Trophoblast cell (in vitro differentiated cells and primary cell): ENCODE results near the gene GGCX. TPM values are rescaled to one million over a fixed set of nuclear protein-coding genes. Genes with fewer than 3 reads are reported as not detected.

Source experiments
- DNase-seq, 2 donors: peaks; one replicate each; pipeline ENCODE4 v3.0.0-alpha.2; 2016
- H2AFZ ChIP-seq: 2 replicates; pipeline ENCODE4 v1.6.1; 2013; ENCODE audit warnings: low read length, moderate library complexity, mild to moderate bottlenecking; ENCODE audit not compliant: insufficient read depth, poor library complexity
- H2AK5ac ChIP-seq: 2 replicates; pipeline ENCODE4 v1.6.1; 2013; ENCODE audit warnings: mild to moderate bottlenecking, low read length
- H2BK120ac ChIP-seq: 2 replicates; pipeline ENCODE4 v1.6.1; 2013; ENCODE audit warnings: low read length, mild to moderate bottlenecking, moderate library complexity; ENCODE audit not compliant: insufficient read depth, poor library complexity
- H2BK12ac ChIP-seq: 2 replicates; pipeline ENCODE4 v1.6.1; 2013; ENCODE audit warnings: mild to moderate bottlenecking, low read length, moderate library complexity
- H2BK5ac ChIP-seq: 2 replicates; pipeline ENCODE4 v1.6.1; 2013; ENCODE audit warnings: low read length, low read depth, moderate library complexity, mild to moderate bottlenecking; ENCODE audit not compliant: poor library complexity
- H3K14ac ChIP-seq: 2 replicates; pipeline ENCODE4 v1.6.1; 2013; ENCODE audit warnings: mild to moderate bottlenecking, low read length
- H3K18ac ChIP-seq: 2 replicates; pipeline ENCODE4 v1.6.1; 2013; ENCODE audit warnings: mild to moderate bottlenecking, low read length
- H3K23ac ChIP-seq: 2 replicates; pipeline ENCODE4 v1.6.1; 2013; ENCODE audit warnings: low read length
- H3K27ac ChIP-seq: 2 replicates; pipeline ENCODE4 v1.5.1; 2013; ENCODE audit warnings: low read depth, mild to moderate bottlenecking, inconsistent platforms, low read length, moderate library complexity
- H3K27me3 ChIP-seq: 2 replicates; pipeline ENCODE4 v1.6.1; 2013; ENCODE audit warnings: inconsistent platforms, mild to moderate bottlenecking, low read length, moderate library complexity; ENCODE audit not compliant: insufficient read depth
- H3K36me3 ChIP-seq, 2 experiments: 1 replicate in 1 of 2; 2 replicates in 1 of 2; pipeline ENCODE4 v1.6.1; 2013; ENCODE audit warnings: low read length in 2 of 2, mild to moderate bottlenecking in 2 of 2, moderate library complexity in 1 of 2; ENCODE audit not compliant: insufficient read depth in 2 of 2, control insufficient read depth in 1 of 2
- H3K4ac ChIP-seq: 2 replicates; pipeline ENCODE4 v1.6.1; 2013; ENCODE audit warnings: low read depth, mild to moderate bottlenecking, low read length, moderate library complexity
- H3K4me1 ChIP-seq, 2 experiments: 1 replicate in 1 of 2; 2 replicates in 1 of 2; pipeline ENCODE4 v1.6.1; 2013; ENCODE audit warnings: low read length in 2 of 2, mild to moderate bottlenecking in 2 of 2, moderate library complexity in 1 of 2; ENCODE audit not compliant: insufficient read depth in 2 of 2, control insufficient read depth in 1 of 2
- H3K4me2 ChIP-seq: 2 replicates; pipeline ENCODE4 v1.6.1; 2013; ENCODE audit warnings: inconsistent platforms, mild to moderate bottlenecking, low read length, moderate library complexity
- H3K4me3 ChIP-seq: 2 replicates; pipeline ENCODE4 v1.5.1; 2013; ENCODE audit warnings: mild to moderate bottlenecking, low read depth, low read length, inconsistent platforms
- H3K79me1 ChIP-seq: one replicate; pipeline ENCODE4 v1.6.1; 2013; ENCODE audit warnings: low read length
- H3K79me2 ChIP-seq: 2 replicates; pipeline ENCODE4 v1.6.1; 2013; ENCODE audit warnings: low read length, mild to moderate bottlenecking; ENCODE audit not compliant: control insufficient read depth, insufficient read depth, poor library complexity
- H3K9ac ChIP-seq: 2 replicates; pipeline ENCODE4 v1.6.1; 2013; ENCODE audit warnings: mild to moderate bottlenecking, low read length
- H3K9me3 ChIP-seq: 2 replicates; pipeline ENCODE4 v1.6.1; 2013; ENCODE audit warnings: low read depth, mild to moderate bottlenecking, control low read depth, inconsistent platforms, low read length; ENCODE audit not compliant: insufficient read depth
- H4K12ac ChIP-seq: 2 replicates; pipeline ENCODE4 v1.6.1; 2013; ENCODE audit warnings: low read depth, mild to moderate bottlenecking, low read length, moderate library complexity
- H4K8ac ChIP-seq: 2 replicates; pipeline ENCODE4 v1.6.1; 2013; ENCODE audit warnings: low read depth, mild to moderate bottlenecking, low read length, moderate library complexity
- H4K91ac ChIP-seq: one replicate; pipeline ENCODE4 v1.6.1; 2013; ENCODE audit warnings: low read depth, mild to moderate bottlenecking, low read length, moderate library complexity
- WGBS: extraction: QIAGEN DNeasy Blood & Tissue Kit; methylation state at CpG from one replicate; pipeline ENCODE4 v1.1.7; 2013; ENCODE audit warnings: missing lambda C conversion rate; ENCODE audit not compliant: insufficient read length, insufficient coverage; ENCODE audit errors: extremely low coverage; 5-methylcytosine and 5-hydroxymethylcytosine counted together
- polyA plus RNA-seq: library from polyadenylated mRNA; stranded (reverse); fragments of 200-250 nt; gene quantifications from 2 replicates; pipeline ENCODE4 v1.2.3, GENCODE V29; 2013

The GGCX gene
- polyA plus RNA-seq, result 34.3 and 35.8 TPM in 2 replicates

GRCh38 chr2:85561280-85562212, at the start of gene GGCX:
Gene GGCX (minus strand): TSS chr2:85561493. CDS start chr2:85561428, 65 bp downstream.
- peaks cover 5% of the 10 kb centered on the region for H3K79me1 ChIP-seq
- peak within 1 kb of the TSS; percentile 38 for H3K4ac ChIP-seq
- WGBS, result no CpG with 5 or more reads among the region's 64 CpGs

DNA sequence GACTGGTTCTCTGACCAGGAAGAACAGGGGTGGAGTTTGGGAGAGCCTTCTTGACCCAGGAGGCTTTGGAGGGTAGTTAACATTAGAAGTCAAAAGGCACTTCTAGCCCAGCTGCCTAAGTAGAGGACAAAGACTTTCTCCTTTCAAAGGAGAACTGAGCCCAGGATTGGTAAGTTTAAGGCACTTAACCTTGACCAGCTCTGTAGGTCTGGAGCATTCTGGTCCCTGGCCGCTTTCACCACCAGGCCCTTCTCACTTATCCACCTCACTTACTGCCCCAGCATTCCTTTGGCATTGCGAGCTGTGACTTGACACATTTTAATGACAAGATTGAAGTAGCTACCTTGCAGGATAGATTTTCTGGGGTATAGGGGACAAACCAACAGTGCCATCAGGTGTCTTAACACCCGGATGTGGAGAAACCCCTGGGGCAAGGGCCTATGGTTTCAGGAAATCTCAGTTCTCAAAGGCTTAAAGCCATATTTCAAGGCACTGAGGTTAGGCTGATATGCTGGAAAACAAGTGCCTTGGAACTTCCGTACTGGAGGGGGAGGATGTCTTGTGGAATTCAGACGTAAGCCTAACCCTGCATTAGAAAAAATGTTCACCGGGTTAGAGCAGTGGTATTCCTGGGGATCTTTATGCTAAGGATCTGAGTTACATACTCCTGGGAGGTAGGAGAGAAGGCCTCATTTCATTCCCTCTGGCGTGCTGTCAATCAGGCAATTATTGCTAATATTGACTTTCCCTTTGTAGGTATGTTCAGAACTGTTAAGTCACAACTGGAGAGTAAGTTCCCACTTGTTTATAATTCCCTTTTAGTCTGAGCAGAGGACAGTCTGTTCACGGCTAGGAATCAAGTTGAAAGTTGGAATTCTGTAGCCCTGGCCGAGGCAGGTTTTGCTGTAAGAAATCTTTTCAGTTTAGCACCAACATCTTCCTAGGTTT, 46.2 kb upstream of the GGCX start:
- WGBS, result no CpG with 5 or more reads among the region's 9 CpGs

More at GRCh38 chr2:85561280-85562212, at the start of gene GGCX:
- H3K27me3 ChIP-seq, result no peaks in the 10 kb centered on the region
- H2BK12ac ChIP-seq, result no peak within 1 kb of the TSS
- H2AFZ ChIP-seq, result peak within 1 kb of the TSS; percentile 68
- peak within 1 kb of the TSS; percentile 50 for H2BK5ac ChIP-seq
- peak within 1 kb of the TSS; percentile 13 for H2AK5ac ChIP-seq
- H3K79me2 ChIP-seq, result peaks cover 6% of the 10 kb centered on the region
- no peaks in the 10 kb centered on the region for H3K4me1 ChIP-seq
- peak within 1 kb of the TSS; percentile 89 for H3K4me3 ChIP-seq
- peak within 1 kb of the TSS; percentile 37 for H3K27ac ChIP-seq
- H3K9ac ChIP-seq, result peak within 1 kb of the TSS; percentile 95
- H3K9me3 ChIP-seq, result no peaks in the 10 kb centered on the region
- peak within 1 kb of the TSS; percentile 50 for H3K18ac ChIP-seq
- DNase-seq, result peak; percentile 96 to 98
- H3K23ac ChIP-seq, result no peak within 1 kb of the TSS
- H3K36me3 ChIP-seq, result peaks cover 5 to 10% of the 10 kb centered on the region in 2 experiments
- H4K91ac ChIP-seq, result peak within 1 kb of the TSS; percentile 71
- H4K12ac ChIP-seq, result peak within 1 kb of the TSS; percentile 80
- peak within 1 kb of the TSS; percentile 68 for H2BK120ac ChIP-seq
- peak within 1 kb of the TSS; percentile 97 for H3K4me2 ChIP-seq
- peak within 1 kb of the TSS; percentile 59 for H3K14ac ChIP-seq
- H4K8ac ChIP-seq, result peak within 1 kb of the TSS; percentile 95

GRCh38 chr2:85606116-85606455, 44.8 kb upstream of the GGCX start:
- peaks cover 8% of the 10 kb centered on the region for H3K79me1 ChIP-seq
- H3K27me3 ChIP-seq, result no peaks in the 10 kb centered on the region
- no peak overlapping the region for H3K14ac ChIP-seq
- peaks cover 14 to 20% of the 10 kb centered on the region in 2 experiments for H3K36me3 ChIP-seq
- no peak overlapping the region for H2BK5ac ChIP-seq
- no peak overlapping the region for H3K18ac ChIP-seq
- no peak overlapping the region for H3K4ac ChIP-seq
- H3K4me1 ChIP-seq, result peaks cover 5 to 19% of the 10 kb centered on the region in 2 experiments
- no peak overlapping the region for H3K27ac ChIP-seq
- WGBS, result no CpG with 5 or more reads among the region's 7 CpGs
- no peak overlapping the region for H2AFZ ChIP-seq
- no peak for DNase-seq
- no peak overlapping the region for H4K91ac ChIP-seq
- no peak overlapping the region for H2BK120ac ChIP-seq
- H4K12ac ChIP-seq, result no peak overlapping the region
- peaks cover 6% of the 10 kb centered on the region for H3K79me2 ChIP-seq
- no peak overlapping the region for H3K23ac ChIP-seq
- H2BK12ac ChIP-seq, result no peak overlapping the region
- H3K4me3 ChIP-seq, result no peak overlapping the region
- H3K9ac ChIP-seq, result no peak overlapping the region
- H4K8ac ChIP-seq, result no peak overlapping the region
- H3K9me3 ChIP-seq, result peaks cover 1% of the 10 kb centered on the region
- H2AK5ac ChIP-seq, result no peak overlapping the region
- H3K4me2 ChIP-seq, result no peak overlapping the region

More for the DNA sequence above, 46.2 kb upstream of the GGCX start:
- H3K4me3 ChIP-seq, result no peak overlapping the region
- H2BK5ac ChIP-seq, result no peak overlapping the region
- no peaks in the 10 kb centered on the region for H3K27me3 ChIP-seq
- no peak overlapping the region for H4K12ac ChIP-seq
- peaks cover 1% of the 10 kb centered on the region for H3K9me3 ChIP-seq
- H3K18ac ChIP-seq, result no peak overlapping the region
- H2BK12ac ChIP-seq, result no peak overlapping the region
- H3K36me3 ChIP-seq, result peaks cover 14 to 20% of the 10 kb centered on the region in 2 experiments
- H3K4me1 ChIP-seq, result peaks cover 0 to 12% of the 10 kb centered on the region in 2 experiments
- H2BK120ac ChIP-seq, result no peak overlapping the region
- H4K8ac ChIP-seq, result no peak overlapping the region
- H3K79me2 ChIP-seq, result peaks cover 8% of the 10 kb centered on the region
- no peak overlapping the region for H3K4ac ChIP-seq
- H2AFZ ChIP-seq, result no peak overlapping the region
- peaks cover 12% of the 10 kb centered on the region for H3K79me1 ChIP-seq
- H3K27ac ChIP-seq, result no peak overlapping the region
- no peak overlapping the region for H3K9ac ChIP-seq
- no peak overlapping the region for H3K4me2 ChIP-seq
- no peak overlapping the region for H2AK5ac ChIP-seq
- peak; percentile 96 to 97 for DNase-seq
- no peak overlapping the region for H3K23ac ChIP-seq
- H3K14ac ChIP-seq, result no peak overlapping the region
- H4K91ac ChIP-seq, result no peak overlapping the region

GRCh38 chr2:85605406-85606115, 44.3 kb upstream of the GGCX start:
- Histone ChIP-seq H3K23ac (no peak overlapping the region), H3K9ac (no peak overlapping the region), H3K27ac (no peak overlapping the region), H3K27me3 (no peaks in the 10 kb centered on the region), H3K79me2 (peaks cover 6% of the 10 kb centered on the region), H3K14ac (no peak overlapping the region), H3K4me1 (peaks cover 5 to 22% of the 10 kb centered on the region in 2 experiments), H2AFZ (no peak overlapping the region), H3K4me3 (no peak overlapping the region), H3K18ac (no peak overlapping the region), H3K79me1 (peaks cover 8% of the 10 kb centered on the region), H4K12ac (no peak overlapping the region), H2BK5ac (no peak overlapping the region), H3K4ac (no peak overlapping the region), H3K9me3 (peaks cover 1% of the 10 kb centered on the region), H3K4me2 (no peak overlapping the region), H3K36me3 (peaks cover 14 to 20% of the 10 kb centered on the region in 2 experiments), H2BK120ac (no peak overlapping the region), H4K8ac (no peak overlapping the region), H2AK5ac (no peak overlapping the region), H4K91ac (no peak overlapping the region), H2BK12ac (no peak overlapping the region)
- no CpG with 5 or more reads among the region's 4 CpGs for WGBS
- DNase-seq, result peak in 1 of 2 donors; percentile 51
